Tibial nerve (tissue), 4 donors: ENCODE results near the gene B4GALT6.

Experiments used
- EP300 ChIP-seq, 2 donors: sonication (generic); formaldehyde crosslinking; IDR thresholded peaks; one replicate each; pipeline ENCODE4 v1.6.1; 2017; ENCODE audit warnings: antibody characterized with exemption in 2 of 2, mild to moderate bottlenecking in 1 of 2
- POLR2A ChIP-seq, 2 donors: fragments of 450-650 bp; IDR thresholded peaks; one replicate each; pipeline ENCODE4 v1.6.1; 2017; ENCODE audit warnings: antibody characterized with exemption in 2 of 2, mild to moderate bottlenecking in 2 of 2, moderate library complexity in 2 of 2
- TF ChIP-seq, protein P1 (sequence below), 5 experiments: fragments of 200-600 bp in 3 of 5; fragments of 450-650 bp in 2 of 5; sonication (generic) in 3 of 5; IDR thresholded peaks; one replicate each; pipeline ENCODE4 v1.5.1; 2016 to 2019; ENCODE audit warnings: antibody characterized with exemption in 5 of 5, mild to moderate bottlenecking in 3 of 5, moderate library complexity in 2 of 5

DNA sequence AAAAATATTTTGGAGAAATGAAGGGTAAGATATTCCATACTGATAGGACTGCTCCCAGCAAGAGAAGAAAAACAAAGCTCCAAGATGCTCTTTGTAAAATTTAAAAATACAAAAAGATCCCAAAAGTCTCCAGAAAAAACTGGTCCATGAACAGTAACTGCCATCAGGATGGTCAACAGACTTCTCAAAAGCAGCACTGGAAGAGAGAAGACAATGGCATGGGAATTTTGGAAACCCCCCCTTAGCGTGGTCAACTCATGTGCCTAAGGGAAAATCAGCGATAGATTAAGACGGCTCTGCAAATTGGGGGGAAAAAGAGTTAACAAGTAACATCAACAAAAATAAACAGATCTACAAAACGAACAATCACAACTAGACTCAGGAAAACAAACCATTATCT is 23.6 kb downstream of the B4GALT6 start:
- TF ChIP-seq, protein P1, sequence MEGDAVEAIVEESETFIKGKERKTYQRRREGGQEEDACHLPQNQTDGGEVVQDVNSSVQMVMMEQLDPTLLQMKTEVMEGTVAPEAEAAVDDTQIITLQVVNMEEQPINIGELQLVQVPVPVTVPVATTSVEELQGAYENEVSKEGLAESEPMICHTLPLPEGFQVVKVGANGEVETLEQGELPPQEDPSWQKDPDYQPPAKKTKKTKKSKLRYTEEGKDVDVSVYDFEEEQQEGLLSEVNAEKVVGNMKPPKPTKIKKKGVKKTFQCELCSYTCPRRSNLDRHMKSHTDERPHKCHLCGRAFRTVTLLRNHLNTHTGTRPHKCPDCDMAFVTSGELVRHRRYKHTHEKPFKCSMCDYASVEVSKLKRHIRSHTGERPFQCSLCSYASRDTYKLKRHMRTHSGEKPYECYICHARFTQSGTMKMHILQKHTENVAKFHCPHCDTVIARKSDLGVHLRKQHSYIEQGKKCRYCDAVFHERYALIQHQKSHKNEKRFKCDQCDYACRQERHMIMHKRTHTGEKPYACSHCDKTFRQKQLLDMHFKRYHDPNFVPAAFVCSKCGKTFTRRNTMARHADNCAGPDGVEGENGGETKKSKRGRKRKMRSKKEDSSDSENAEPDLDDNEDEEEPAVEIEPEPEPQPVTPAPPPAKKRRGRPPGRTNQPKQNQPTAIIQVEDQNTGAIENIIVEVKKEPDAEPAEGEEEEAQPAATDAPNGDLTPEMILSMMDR (IDR thresholded peaks at IDR 0.05) = no peak
- TF ChIP-seq POLR2A (IDR thresholded peaks at IDR 0.05) = no peak
- no peak for TF ChIP-seq EP300 (IDR thresholded peaks at IDR 0.05)
